K562 (cell line): ENCODE data around the gene FAM217B. TPM values are rescaled to one million over a fixed set of nuclear protein-coding genes. Genes with fewer than 3 reads are reported as not detected.

Source experiments
- EGR1 ChIP-seq: fragments of 450-650 bp; conservative IDR thresholded peaks from 2 replicates; pipeline ENCODE4 v1.6.1; 2017; ENCODE audit warnings: mild to moderate bottlenecking
- HNRNPH1 ChIP-seq: fragments of 200-400 bp; formaldehyde crosslinking; optimal IDR thresholded peaks from 2 replicates; pipeline ENCODE3; 2017; ENCODE audit warnings: low read depth, mild to moderate bottlenecking, low read length, moderate library complexity
- NFIC ChIP-seq: fragments of 450-650 bp; IDR thresholded peaks from 2 replicates; pipeline ENCODE4 v1.6.1; 2017; ENCODE audit warnings: mild to moderate bottlenecking, inconsistent platforms
- POU5F1 ChIP-seq: fragments of 150-350 bp; IDR thresholded peaks from 2 replicates; pipeline ENCODE4 v1.6.1; 2014; ENCODE audit warnings: borderline replicate concordance, low read length, low read depth, mild to moderate bottlenecking; ENCODE audit not compliant: partially characterized antibody
- RBM34 ChIP-seq: fragments of 200-400 bp; formaldehyde crosslinking; IDR thresholded peaks from 2 replicates; pipeline ENCODE4 v1.6.1; 2018; ENCODE audit warnings: low read length, borderline replicate concordance; ENCODE audit not compliant: insufficient read depth
- RBM39 ChIP-seq: fragments of 200-400 bp; formaldehyde crosslinking; optimal IDR thresholded peaks from 2 replicates; pipeline ENCODE3; 2018; ENCODE audit warnings: low read depth, low read length
- SREBF2 ChIP-seq: sonication (generic); formaldehyde crosslinking; IDR thresholded peaks from 2 replicates; pipeline ENCODE4 v1.4.0; 2020; ENCODE audit warnings: mild to moderate bottlenecking, missing genetic modification reagents
- ZNF197 ChIP-seq: fragments of 200-800 bp; sonication (Bioruptor generic); IDR thresholded peaks from 2 replicates; pipeline ENCODE4 v1.6.1; 2016; ENCODE audit warnings: low read depth, missing genetic modification characterization, missing compliant biosample characterization
- ZNF224 ChIP-seq: sonication (generic); formaldehyde crosslinking; IDR thresholded peaks from 2 replicates; pipeline ENCODE4 v1.8.0; 2022; ENCODE audit warnings: mild to moderate bottlenecking, missing genetic modification reagents
- ZNF324 ChIP-seq: fragments of 250-450 bp; sonication (Bioruptor Pico); IDR thresholded peaks from 2 replicates; pipeline ENCODE4 v1.4.0; 2020; ENCODE audit warnings: mild to moderate bottlenecking
- ZNF79 ChIP-seq: fragments of 250-450 bp; sonication (Bioruptor Pico); IDR thresholded peaks from 2 replicates; pipeline ENCODE4 v1.4.0; 2020; ENCODE audit warnings: low read depth, mild to moderate bottlenecking, moderate library complexity
- polyA plus RNA-seq, 8 experiments: library from polyadenylated mRNA; depleted of rRNA in 4 of 8; stranded (reverse) in 5 of 8; unstranded in 3 of 8; fragments of >200 nt; fragmentation: Nextera tagmentation in 2 of 8; fragmentation: Illumina TruSeq in 1 of 8; extraction: Ambion mirVana in 2 of 8; extraction: Trizol in 1 of 8; gene quantifications; 2 replicates each; pipeline versions ENCODE4 v1.2.1 to v1.2.3, GENCODE V29; 2011 to 2014; ENCODE audit warnings: inconsistent platforms in 1 of 8, missing spikeins in 1 of 8
- total RNA-seq, 7 experiments: library from RNA; depleted of rRNA in 6 of 7; stranded (reverse); fragments of >200 nt in 6 of 7; fragmentation: Illumina TruSeq in 2 of 7; extraction: Trizol in 2 of 7; gene quantifications; 2 replicates each; pipeline versions ENCODE4 v1.2.1 to v1.2.3, GENCODE V29; 2011 to 2021; ENCODE audit warnings: low replicate concordance in 1 of 7
- TF ChIP-seq, protein P1 (sequence below): fragments of 200-600 bp; sonication (generic); IDR thresholded peaks from one replicate; pipeline ENCODE4 v1.6.1; 2012; ENCODE audit warnings: mild to moderate bottlenecking, low read depth, low read length, inconsistent platforms
- TF ChIP-seq, protein P2 (sequence below): sonication (generic); formaldehyde crosslinking; IDR thresholded peaks from 2 replicates; pipeline ENCODE4 v1.8.1; 2023; ENCODE audit warnings: mild to moderate bottlenecking, missing genetic modification reagents

FAM217B gene
- total and polyA plus RNA-seq, 9 of the 15 experiments (the other 6 are each of a cell fraction or from before 2014, with no cell fraction given): 4.8 to 11.4 (median 6.9) TPM

DNA sequence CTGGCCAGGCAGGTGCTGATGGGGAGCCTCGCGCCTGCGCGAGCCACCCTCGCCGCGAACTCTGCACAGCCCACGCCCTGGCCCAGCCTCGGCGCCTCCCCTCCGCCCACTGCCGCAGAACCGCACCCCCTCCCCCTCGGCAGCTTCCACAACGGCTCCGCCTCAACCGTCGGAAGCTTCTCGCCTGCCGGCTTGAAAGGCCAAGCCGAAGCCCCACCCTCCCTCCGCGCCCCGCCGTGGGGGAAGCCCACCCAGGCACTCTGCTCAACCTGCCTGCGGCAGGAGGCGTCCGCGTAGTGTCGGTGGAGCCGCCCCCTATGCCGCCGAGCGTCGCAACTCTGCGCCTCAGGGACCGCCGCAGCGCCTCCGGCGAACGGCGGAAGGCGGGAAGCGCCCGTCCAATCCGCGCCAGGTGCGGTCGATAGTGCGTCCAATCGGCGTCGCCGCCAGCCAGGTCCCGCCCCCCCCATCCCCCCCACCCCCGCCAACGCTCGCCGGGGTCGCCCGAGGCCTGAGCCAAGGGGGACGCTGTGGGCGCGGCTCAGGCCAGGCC is 6.8 kb upstream of the FAM217B start, which contains the start of gene SYCP2 (continued):
- TF ChIP-seq, protein P1, sequence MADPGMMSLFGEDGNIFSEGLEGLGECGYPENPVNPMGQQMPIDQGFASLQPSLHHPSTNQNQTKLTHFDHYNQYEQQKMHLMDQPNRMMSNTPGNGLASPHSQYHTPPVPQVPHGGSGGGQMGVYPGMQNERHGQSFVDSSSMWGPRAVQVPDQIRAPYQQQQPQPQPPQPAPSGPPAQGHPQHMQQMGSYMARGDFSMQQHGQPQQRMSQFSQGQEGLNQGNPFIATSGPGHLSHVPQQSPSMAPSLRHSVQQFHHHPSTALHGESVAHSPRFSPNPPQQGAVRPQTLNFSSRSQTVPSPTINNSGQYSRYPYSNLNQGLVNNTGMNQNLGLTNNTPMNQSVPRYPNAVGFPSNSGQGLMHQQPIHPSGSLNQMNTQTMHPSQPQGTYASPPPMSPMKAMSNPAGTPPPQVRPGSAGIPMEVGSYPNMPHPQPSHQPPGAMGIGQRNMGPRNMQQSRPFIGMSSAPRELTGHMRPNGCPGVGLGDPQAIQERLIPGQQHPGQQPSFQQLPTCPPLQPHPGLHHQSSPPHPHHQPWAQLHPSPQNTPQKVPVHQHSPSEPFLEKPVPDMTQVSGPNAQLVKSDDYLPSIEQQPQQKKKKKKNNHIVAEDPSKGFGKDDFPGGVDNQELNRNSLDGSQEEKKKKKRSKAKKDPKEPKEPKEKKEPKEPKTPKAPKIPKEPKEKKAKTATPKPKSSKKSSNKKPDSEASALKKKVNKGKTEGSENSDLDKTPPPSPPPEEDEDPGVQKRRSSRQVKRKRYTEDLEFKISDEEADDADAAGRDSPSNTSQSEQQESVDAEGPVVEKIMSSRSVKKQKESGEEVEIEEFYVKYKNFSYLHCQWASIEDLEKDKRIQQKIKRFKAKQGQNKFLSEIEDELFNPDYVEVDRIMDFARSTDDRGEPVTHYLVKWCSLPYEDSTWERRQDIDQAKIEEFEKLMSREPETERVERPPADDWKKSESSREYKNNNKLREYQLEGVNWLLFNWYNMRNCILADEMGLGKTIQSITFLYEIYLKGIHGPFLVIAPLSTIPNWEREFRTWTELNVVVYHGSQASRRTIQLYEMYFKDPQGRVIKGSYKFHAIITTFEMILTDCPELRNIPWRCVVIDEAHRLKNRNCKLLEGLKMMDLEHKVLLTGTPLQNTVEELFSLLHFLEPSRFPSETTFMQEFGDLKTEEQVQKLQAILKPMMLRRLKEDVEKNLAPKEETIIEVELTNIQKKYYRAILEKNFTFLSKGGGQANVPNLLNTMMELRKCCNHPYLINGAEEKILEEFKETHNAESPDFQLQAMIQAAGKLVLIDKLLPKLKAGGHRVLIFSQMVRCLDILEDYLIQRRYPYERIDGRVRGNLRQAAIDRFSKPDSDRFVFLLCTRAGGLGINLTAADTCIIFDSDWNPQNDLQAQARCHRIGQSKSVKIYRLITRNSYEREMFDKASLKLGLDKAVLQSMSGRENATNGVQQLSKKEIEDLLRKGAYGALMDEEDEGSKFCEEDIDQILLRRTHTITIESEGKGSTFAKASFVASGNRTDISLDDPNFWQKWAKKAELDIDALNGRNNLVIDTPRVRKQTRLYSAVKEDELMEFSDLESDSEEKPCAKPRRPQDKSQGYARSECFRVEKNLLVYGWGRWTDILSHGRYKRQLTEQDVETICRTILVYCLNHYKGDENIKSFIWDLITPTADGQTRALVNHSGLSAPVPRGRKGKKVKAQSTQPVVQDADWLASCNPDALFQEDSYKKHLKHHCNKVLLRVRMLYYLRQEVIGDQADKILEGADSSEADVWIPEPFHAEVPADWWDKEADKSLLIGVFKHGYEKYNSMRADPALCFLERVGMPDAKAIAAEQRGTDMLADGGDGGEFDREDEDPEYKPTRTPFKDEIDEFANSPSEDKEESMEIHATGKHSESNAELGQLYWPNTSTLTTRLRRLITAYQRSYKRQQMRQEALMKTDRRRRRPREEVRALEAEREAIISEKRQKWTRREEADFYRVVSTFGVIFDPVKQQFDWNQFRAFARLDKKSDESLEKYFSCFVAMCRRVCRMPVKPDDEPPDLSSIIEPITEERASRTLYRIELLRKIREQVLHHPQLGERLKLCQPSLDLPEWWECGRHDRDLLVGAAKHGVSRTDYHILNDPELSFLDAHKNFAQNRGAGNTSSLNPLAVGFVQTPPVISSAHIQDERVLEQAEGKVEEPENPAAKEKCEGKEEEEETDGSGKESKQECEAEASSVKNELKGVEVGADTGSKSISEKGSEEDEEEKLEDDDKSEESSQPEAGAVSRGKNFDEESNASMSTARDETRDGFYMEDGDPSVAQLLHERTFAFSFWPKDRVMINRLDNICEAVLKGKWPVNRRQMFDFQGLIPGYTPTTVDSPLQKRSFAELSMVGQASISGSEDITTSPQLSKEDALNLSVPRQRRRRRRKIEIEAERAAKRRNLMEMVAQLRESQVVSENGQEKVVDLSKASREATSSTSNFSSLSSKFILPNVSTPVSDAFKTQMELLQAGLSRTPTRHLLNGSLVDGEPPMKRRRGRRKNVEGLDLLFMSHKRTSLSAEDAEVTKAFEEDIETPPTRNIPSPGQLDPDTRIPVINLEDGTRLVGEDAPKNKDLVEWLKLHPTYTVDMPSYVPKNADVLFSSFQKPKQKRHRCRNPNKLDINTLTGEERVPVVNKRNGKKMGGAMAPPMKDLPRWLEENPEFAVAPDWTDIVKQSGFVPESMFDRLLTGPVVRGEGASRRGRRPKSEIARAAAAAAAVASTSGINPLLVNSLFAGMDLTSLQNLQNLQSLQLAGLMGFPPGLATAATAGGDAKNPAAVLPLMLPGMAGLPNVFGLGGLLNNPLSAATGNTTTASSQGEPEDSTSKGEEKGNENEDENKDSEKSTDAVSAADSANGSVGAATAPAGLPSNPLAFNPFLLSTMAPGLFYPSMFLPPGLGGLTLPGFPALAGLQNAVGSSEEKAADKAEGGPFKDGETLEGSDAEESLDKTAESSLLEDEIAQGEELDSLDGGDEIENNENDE: no peak
- TF ChIP-seq ZNF224 (CRISPR knock-in tag): no peak
- TF ChIP-seq ZNF197 (CRISPR knock-in tag): no peak
- no peak for TF ChIP-seq RBM34
- TF ChIP-seq ZNF324 (CRISPR knock-in tag): no peak
- 0 out of 2 replicates have a peak, but pooled peaks have one; percentile 4 for TF ChIP-seq EGR1
- no peak for TF ChIP-seq HNRNPH1
- TF ChIP-seq RBM39: no peak
- TF ChIP-seq, protein P2, sequence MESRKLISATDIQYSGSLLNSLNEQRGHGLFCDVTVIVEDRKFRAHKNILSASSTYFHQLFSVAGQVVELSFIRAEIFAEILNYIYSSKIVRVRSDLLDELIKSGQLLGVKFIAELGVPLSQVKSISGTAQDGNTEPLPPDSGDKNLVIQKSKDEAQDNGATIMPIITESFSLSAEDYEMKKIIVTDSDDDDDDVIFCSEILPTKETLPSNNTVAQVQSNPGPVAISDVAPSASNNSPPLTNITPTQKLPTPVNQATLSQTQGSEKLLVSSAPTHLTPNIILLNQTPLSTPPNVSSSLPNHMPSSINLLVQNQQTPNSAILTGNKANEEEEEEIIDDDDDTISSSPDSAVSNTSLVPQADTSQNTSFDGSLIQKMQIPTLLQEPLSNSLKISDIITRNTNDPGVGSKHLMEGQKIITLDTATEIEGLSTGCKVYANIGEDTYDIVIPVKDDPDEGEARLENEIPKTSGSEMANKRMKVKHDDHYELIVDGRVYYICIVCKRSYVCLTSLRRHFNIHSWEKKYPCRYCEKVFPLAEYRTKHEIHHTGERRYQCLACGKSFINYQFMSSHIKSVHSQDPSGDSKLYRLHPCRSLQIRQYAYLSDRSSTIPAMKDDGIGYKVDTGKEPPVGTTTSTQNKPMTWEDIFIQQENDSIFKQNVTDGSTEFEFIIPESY: peak; percentile 48; the same call in 1 of the 2 replicates
- no peak for TF ChIP-seq SREBF2 (CRISPR knock-in tag)
- TF ChIP-seq ZNF79 (CRISPR knock-in tag): no peak
- TF ChIP-seq POU5F1: no peak
- peak; percentile 48; the same call in 1 of the 2 replicates for TF ChIP-seq NFIC
